ENCODE results near the gene SNRPB2.

Gene SNRPB2

GRCh38 chr20:16781496-16781895 lies 51.7 kb downstream of the SNRPB2 start:
- peaks cover 4% of the 10 kb centered on the region; the same call in 1 of the 2 replicates for H3K27me3 ChIP-seq
- no peak for DNase-seq
- no peaks in the 10 kb centered on the region; the same call in 1 of the 2 replicates for H3K9me3 ChIP-seq
- no peak for TF ChIP-seq CTCF (IDR thresholded peaks at IDR 0.05; ENCODE audit: low read depth, low read length)
- no peaks in the 10 kb centered on the region for H3K36me3 ChIP-seq
- no peaks in the 10 kb centered on the region for H3K4me1 ChIP-seq
- no peak overlapping the region for H3K4me3 ChIP-seq (ENCODE audit: low read depth, low read length)

- no peak for DNase-seq
- H3K27me3 ChIP-seq, result peaks cover 4% of the 10 kb centered on the region; the same call in 1 of the 2 replicates
- H3K9me3 ChIP-seq, result no peaks in the 10 kb centered on the region; the same call in 1 of the 2 replicates
- no peaks in the 10 kb centered on the region for H3K4me1 ChIP-seq
- no peak overlapping the region for H3K4me3 ChIP-seq (ENCODE audit: low read depth, low read length)
- no peaks in the 10 kb centered on the region for H3K36me3 ChIP-seq
- no peak for TF ChIP-seq CTCF (IDR thresholded peaks at IDR 0.05; ENCODE audit: low read depth, low read length)
These were observed 55.4 kb downstream of the SNRPB2 start for GRCh38 chr20:16785226-16785625.

Measured in BE2C (cell line).